22Rv1 (cell line): Measurements from ENCODE around the gene ETV7.

Experiments
- H3K27ac ChIP-seq: fragments of 450-650 bp; 2 replicates; pipeline ENCODE4 v1.5.1; 2017
- ZFX ChIP-seq: fragments of 450-650 bp; IDR thresholded peaks from 2 replicates; pipeline ENCODE4 v1.6.1; 2017; ENCODE audit warnings: antibody characterized with exemption, borderline replicate concordance
- TF ChIP-seq, protein P1 (sequence below): fragments of 450-650 bp; IDR thresholded peaks from 2 replicates; pipeline ENCODE4 v1.5.1; 2017; ENCODE audit warnings: mild to moderate bottlenecking

Gene ETV7

DNA sequence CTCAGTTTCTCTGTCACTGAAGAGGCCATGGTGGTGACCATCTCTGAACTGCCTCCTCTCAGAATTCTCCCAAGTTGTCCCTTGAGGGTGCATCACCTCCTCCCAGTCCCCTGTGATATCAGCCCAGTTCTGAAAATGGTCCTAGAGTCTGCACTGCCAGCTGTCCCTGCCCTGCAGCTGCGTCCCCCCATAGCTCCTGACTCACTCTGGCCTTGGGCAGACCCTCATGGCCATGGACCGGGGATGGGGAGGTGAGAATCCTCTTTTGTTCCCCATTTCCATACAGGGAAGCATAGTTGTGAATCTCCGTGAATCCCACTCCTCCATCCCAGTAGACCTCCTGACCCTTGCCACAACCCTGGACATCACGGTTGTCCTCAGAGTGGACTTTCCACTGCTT, 4.5 kb downstream of the ETV7 start:
- TF ChIP-seq, protein P1, sequence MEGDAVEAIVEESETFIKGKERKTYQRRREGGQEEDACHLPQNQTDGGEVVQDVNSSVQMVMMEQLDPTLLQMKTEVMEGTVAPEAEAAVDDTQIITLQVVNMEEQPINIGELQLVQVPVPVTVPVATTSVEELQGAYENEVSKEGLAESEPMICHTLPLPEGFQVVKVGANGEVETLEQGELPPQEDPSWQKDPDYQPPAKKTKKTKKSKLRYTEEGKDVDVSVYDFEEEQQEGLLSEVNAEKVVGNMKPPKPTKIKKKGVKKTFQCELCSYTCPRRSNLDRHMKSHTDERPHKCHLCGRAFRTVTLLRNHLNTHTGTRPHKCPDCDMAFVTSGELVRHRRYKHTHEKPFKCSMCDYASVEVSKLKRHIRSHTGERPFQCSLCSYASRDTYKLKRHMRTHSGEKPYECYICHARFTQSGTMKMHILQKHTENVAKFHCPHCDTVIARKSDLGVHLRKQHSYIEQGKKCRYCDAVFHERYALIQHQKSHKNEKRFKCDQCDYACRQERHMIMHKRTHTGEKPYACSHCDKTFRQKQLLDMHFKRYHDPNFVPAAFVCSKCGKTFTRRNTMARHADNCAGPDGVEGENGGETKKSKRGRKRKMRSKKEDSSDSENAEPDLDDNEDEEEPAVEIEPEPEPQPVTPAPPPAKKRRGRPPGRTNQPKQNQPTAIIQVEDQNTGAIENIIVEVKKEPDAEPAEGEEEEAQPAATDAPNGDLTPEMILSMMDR, result no peak
- TF ChIP-seq ZFX, result no peak
- H3K27ac ChIP-seq, result no peak overlapping the region

DNA sequence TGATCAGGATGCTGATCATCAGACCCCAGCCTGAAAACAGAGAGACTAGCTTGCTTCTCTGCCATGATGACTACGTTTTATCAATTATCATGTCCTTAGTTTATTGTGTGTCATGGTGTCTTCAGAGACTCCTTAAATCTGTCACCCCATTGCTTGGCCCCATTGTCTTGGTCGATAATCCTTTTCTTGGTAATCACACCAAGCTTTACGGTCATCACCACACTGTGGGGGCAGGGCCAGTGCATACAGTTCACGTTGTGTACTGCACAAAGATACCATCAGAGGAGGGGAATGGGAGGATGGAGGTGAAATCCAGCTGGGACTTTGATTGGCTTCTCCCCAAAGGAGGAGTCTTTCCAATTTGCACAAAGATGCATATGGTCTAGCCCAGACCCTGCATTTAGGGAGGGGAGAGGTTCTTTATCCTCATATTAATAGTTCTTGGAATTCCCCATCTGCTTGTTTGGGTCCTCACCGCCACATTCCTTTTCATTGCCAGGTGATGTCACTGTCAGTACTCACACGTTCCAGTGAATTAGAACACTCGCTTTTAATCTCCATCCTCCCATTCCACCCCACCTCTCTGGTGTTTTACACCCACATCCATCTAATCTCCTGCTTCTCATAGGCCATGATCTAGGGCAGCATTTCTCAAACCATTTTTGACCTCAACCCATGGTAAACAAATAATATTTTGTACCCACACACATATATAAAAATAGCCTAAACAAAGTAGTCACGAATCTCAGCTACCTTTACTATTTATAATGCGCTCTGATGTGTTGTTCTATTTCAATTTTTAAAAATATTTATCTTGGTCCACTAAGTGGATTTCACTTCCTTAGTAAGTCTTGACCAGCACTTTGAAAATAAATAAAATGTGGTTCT, 5.7 kb downstream of the ETV7 start:
- TF ChIP-seq, protein P1, result no peak
- TF ChIP-seq ZFX, result no peak
- no peak overlapping the region for H3K27ac ChIP-seq

DNA sequence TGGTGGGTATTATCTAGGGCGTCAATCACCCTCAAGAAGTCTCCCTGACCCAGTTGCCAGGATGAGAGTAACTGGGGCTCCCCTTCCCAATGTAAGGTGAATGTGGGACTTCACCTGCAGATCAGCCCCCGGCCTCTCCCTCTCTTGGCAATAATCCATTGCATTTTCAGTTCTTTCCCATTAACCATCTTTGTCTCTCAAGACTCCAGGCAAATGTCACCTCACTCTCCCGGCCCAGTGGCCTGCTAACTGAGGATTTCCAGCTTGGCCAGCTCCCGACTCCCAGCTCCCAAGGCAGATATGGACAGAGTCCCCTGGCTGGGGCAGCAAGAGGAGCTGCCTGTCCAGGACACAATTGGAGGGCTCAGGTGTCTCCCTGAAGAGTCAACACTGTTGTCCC, 7.3 kb downstream of the ETV7 start:
- H3K27ac ChIP-seq, result no peak overlapping the region
- TF ChIP-seq ZFX, result no peak

DNA sequence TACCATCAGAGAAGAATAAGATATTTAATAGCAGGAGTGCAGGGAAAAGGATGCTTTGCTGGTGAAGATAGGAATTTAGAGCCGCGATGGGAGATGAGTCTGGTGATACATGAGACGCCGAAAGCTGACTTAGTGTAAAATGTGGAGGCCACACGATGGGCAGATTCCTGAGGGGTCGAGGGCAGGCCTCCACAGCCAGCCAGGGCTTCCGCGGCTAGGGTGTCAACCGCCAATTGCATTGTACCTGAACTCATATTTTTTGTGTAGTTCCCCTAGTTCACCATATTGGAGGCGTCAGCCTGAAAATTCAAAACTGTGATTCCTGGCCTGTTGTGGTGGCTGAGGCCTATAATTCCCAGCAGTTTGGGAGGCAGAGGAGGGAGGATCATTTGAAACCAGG, 8.5 kb downstream of the ETV7 start:
- TF ChIP-seq, protein P1, result no peak
- no peak for TF ChIP-seq ZFX
- H3K27ac ChIP-seq, result no peak overlapping the region

DNA sequence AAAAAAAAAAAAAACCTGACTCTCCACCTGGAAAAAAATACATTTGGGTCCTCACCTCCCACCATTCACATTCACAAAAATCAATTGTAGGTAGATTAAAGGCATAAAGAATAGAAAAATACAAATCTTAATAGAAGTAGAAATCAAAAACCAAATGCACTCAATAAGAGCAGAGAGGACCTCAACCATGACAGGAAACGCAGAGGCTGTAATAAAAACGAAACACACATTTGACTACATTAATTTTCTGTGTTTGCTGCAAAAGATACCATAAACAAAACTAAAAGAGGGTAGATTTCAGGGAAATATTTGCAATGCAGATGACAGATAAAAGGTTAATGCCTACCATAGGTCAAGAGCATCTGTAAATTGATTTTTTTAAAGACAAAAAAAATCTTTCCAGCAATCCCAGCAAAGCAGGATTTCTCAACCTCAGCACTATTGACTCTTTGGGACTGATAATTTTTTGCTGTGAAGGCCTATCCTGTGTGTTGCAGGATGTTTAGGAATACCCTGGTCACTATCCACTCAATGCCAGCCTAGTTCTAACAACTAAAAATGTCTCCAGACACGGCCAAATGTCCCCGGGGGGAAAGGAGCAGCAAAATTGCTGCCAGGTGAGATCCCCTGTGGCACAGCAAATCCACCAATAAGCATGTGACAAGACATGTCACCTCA, 9.1 kb downstream of the ETV7 start:
- TF ChIP-seq, protein P1, result no peak
- no peak for TF ChIP-seq ZFX
- no peak overlapping the region for H3K27ac ChIP-seq

DNA sequence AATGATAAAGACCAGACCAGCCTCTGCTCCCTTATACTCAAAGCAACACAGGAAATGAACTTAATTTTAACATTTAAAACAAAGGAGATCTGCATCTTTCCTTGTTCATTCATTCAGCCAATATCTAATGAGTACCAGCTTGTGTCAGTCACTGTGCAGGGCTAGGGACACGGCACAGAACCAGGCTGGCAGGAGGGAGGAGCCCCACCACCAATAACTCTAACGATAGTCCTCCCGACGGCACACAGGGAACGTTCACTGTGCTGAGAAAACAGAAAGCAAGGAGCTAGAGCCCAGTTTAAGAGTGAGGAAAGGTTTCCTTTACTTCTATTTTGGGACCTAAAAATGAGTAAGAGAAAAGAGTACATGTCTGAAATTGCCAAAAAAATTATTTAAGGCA, 9.9 kb downstream of the ETV7 start:
- no peak overlapping the region for H3K27ac ChIP-seq
- TF ChIP-seq ZFX, result no peak
- TF ChIP-seq, protein P1, result no peak

DNA sequence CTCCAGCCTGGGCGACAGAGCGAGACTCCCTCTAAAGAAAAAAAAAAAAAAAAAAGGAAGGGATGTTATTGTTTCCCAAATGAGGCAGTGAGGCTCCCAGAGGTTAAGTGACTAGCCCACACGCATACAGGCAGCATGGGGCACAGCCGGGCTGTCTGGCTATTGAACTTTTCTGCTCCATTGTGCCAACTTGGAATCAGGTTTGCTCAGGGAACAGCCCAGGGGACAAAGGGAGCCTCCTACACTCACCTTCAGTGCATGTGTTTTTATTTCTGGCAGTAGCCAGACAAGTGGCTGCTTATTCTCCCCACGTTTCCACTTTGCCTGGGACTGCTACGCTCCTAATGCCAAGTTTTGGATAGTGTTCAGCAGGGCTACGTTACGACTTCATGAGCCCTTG, 10.7 kb downstream of the ETV7 start:
- TF ChIP-seq, protein P1, result no peak
- no peak for TF ChIP-seq ZFX
- no peak overlapping the region for H3K27ac ChIP-seq
